ENCODE results near the gene JARID2.

JARID2 gene

DNA sequence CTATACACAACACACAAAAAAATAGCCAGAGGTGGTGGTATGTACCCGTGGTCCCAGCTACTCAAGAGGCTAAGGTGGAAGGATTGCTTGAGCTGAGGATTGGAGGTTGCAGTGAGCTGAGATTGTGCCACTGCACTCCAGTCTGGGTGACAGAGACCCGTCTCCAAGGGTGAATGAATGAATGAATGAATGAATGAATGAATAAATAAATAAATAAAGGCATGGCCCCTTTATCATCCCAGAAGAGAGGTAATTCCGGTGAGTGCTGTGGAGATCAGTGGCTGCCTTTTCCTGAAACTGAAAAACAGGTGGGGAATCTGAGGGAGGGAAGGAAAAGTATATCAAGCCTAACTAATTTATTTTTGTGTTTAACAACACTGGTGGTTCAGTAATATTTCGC, 90.0 kb downstream of the JARID2 start:
- no peak for DNase-seq (ENCODE audit: low spot score)

DNA sequence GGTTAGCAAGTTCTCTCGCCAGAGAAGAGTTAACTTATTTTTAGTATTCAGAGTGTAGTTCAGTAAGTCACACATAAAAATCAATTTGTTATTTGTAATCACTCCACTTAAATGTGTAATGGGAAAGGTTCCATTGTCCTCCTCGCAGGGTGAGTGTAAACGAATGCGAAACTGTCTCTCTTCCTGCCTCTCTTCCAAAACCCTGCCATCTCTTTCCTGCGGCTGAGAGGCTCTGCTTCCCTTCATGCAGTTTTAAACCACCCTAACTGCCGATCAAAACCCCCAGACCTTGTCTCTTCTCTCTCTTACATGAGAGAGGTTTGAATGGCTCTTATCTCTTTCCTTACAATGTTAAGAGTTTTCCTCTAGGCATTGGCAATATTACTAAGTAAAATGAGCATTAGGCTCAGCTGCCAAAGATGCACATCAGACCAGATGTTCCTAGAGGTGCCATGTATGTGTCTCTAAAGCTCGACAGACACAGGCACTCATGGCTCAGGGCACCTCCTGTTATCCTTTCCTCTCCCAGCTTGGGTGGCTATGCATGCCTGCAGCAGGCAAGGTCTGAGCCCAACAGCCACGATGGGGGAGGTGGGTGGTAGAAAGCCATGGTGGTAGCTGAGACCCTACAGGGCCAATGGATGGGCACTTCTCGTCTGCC, 91.2 kb downstream of the JARID2 start:
- DNase-seq (ENCODE audit: low spot score) = no peak

DNA sequence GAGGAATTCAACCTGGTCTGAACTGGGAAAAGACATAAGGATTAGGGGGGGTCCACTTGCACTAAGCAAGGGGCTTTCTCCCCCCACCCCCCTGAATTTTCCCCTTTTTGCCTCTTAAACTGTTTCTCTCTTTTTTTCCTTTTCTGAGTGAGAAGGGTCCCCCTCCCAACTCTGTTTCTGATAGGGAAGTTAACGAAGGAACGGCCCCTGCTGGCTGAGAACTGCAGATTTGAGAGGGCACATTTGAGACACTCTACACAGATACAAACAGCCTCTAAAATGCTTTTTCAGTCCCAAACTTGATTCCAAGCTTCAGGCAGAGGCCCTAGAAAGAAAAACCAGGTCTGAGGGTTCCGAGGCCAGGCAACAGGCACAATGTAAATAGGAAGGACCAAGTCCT, 91.7 kb downstream of the JARID2 start:
- no peak for DNase-seq (ENCODE audit: low spot score)

DNA sequence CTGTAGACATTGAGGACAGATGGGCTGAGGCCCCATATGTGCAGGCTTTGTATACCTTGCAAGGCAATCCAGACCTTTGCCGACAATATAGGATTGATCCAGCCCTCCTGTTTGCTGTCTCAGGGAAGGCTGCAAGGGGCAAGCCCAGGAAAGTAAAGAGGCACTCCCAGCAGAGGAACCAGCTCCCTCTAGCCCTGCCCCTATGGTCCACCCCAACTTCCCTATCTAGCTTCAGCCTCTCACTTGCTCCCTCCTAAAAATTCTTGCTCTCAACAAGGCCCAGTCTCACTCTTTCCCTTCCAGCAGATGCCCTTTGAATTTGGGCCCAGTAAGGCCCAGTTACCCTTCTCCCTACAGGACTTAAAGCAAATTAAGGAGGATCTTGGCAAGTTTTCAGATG, 92.6 kb downstream of the JARID2 start:
- DNase-seq (ENCODE audit: low spot score) = no peak

DNA sequence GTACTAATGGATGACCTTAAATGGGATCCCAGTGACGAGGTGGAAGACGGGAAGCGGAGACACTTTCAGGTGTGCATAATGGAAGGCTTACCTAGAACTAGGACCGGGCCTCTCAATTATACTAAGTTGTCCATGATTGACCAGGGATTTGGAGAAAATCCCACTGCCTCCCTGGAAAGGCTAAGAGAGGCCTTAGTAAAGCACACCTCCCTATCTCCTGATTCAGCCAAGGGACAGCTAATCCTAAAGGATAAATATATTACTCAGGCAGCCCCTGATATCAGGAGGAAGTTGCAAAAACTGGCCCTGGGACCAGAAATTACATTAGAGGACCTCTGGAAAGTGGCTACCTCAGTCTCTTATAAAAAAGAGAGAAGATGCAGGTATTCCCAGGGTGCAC, 93.2 kb downstream of the JARID2 start:
- no peak for DNase-seq (ENCODE audit: low spot score)

DNA sequence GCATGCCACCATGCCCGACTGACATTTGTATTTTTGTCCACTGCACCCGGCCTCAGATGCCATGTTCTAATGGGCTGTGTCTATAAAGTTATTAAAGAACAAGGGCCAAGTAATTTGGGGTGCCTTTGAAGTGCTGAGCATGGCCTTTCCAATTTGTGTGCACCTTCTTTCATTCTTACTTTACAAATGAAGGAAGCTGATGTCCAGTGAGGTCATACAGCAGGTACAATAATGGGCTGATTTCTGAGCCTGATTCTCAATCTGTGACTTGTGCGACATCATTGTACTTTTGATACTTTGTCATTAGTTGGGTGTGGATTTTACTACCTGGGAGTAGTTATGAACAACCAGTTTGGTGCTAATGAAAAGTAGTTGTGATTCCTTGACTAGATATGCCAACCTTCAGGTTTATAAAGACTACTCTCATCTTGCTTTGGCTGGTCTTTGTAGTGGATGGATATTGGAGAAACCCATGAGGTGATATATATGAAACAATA, 94.3 kb downstream of the JARID2 start:
- DNase-seq (ENCODE audit: low spot score) = no peak

DNA sequence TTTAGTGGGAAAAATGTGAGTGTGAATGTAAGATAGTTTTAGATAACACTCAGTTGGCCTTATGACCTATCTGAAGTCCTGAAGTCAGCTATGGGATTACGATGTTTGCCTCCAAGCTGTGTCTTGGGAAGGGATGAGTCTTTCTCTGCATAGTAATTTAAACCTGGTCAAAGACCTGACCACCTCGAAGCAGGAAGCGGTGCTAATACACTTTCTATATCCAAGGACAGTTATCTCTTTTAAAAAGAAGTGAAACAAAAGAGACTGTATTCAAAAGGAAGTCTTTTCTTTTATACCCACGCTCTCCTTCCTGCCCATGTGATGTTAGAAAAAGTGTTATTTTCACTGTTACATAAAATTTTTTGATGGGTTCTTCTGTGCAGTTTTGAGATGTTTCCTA, 94.9 kb downstream of the JARID2 start:
- no peak for DNase-seq (ENCODE audit: low spot score)

DNA sequence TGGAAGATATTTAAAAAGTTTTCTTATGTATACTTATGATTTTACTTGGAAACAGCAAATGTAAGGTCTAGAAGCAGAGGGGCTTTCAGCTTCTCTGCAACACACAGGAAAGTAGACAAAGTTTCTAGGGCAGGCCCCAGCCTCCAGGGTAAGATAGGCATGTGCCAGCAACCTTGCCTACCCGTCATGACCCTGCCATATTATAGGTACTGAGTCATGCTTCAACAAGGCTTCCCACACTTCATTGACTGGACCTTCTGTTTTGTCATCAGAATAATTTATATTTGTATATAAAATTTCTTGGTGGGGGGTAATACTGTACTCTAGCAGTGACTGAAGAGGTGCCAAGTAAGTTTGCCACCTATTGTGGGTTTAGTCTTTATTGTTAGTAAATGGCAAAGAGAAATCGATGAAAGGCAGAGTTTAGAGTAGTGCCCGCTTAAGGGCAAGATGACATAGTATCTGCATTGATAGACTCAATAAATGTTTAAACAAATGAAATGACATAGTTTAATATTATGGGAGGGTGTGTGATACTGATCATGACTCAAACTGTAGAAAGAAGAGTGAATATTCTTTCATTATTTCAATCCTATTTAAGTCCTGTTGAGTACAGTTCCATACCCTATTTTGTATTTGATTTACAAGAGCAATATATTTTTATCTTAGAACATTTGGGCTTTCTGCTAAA, 95.6 kb downstream of the JARID2 start:
- DNase-seq (ENCODE audit: low spot score) = no peak

DNA sequence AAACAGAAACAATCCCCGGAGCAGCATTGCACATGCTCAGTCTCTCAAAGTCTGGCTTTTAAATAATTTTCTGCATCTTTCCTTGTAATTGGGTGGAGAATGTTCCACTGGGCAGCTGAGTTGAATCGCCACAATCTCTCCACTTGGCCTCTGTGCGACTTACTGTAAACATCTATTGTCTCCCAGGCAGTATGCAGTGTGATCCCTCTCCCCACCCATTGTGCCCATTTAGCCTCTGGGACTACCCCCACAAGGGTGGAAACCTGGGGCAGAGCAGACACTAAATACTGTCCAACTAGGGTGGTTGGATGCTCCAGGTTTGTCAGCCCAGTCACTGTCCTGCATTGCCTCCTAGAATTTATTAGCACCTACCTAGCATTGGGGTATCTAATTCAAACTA, 96.2 kb downstream of the JARID2 start:
- DNase-seq (ENCODE audit: low spot score) = no peak

DNA sequence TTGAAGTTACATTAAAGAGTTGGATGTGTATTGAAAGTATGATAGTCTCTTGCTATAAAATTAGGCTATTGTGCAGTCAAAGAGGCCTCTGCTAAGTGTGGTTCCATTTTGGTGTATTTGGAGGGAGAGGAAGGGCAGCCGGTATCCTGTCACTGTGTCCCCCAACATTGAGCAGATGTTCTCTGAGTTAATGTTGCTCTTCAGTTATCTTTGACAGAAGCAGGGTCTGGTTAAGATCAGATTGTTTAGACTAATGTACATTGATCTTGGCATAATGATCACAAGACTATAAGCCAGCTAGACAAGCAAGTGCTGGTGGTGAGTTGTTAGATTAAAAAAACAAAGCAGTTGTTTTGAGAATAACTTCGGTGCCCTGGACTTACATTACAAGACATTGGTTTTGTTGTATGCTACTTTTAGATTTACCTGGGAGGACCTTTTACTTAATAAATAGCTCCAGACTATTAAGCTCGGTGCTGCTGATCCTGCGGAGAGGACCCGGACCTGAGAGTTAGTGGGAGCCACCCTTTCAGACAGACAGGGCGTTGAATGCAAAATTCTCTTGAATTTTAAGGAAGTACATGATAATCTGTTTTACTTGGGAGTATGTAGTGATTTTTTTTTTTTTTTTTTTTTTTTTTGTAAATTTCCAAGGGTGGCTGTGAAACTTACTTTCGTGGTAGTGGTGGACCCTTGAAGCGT, 97.8 kb downstream of the JARID2 start:
- no peak for DNase-seq (ENCODE audit: low spot score)

DNA sequence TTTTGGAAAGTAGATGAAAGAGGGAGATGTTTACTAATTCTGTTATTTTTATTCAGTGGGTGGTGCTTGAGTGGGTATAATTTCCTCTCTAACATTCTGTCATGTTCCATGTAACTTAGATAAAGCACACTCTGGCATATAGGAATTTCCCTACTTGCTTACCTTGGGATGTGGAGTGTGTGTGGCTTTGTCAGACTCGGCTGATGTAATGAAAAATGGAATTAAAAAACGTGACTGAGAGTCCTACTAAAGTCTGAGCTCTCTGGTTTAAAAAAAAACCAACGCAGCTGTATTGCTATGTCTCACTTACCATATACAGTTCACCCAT, 98.3 kb downstream of the JARID2 start:
- no peak for DNase-seq (ENCODE audit: low spot score)

DNA sequence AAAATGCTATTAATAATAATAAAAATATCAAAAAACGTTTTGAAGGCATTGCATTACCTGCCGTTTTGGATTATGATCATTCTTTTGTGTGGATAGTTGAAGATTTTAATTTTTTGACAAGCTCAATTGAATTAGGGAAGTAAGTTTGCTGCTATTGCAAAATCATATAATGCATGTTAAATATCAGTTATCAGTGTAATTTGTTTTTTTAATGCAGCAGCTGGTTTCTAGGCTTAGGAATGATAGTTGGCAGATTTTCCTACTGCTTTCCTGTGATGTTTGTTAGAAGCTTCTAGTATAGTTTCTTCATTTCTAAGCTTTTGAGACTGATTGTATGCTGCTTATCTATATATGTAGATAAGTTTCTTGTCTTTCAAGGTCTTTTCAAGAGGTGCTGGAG, 99.0 kb downstream of the JARID2 start:
- no peak for DNase-seq (ENCODE audit: low spot score)

DNA sequence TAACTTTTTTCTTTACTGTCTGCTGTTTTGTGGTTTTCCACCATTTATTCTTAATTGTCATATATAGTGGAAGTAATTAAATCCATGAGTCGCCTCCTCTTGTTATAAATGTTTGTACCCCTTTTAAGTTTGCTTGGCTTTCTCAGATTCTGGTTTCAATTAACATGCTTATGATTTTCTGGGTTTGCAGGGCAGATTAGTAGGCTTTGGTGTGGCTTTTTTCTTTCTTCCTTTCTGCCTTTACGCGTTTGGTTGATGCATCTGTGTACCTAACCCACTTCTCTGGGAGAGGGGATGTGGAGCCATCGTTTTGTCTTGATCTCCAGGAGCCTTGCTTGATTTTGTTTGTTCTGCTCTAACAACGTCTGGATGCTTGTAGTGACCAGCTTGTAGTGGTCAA, 100.4 kb downstream of the JARID2 start:
- DNase-seq (ENCODE audit: low spot score) = no peak

DNA sequence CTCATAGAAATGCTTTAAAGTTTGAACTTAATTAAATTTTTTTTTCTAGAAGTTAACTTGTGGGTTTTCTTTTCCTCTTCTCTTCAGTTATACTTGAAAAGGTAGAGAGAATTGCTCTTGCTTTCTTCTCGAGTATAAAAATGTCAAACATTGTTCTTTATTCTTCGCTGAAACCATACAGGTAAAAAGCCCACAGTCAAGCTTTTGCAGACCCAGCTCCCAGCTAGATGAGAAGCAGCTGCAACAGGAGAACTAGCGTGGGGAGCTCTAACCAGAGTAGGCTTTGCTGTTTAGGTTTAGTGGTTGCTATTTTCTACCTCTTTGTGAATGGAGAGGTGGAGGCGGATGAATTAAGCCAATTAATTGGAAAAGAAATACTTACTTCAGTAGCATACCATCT, 102.7 kb downstream of the JARID2 start:
- no peak for DNase-seq (ENCODE audit: low spot score)

DNA sequence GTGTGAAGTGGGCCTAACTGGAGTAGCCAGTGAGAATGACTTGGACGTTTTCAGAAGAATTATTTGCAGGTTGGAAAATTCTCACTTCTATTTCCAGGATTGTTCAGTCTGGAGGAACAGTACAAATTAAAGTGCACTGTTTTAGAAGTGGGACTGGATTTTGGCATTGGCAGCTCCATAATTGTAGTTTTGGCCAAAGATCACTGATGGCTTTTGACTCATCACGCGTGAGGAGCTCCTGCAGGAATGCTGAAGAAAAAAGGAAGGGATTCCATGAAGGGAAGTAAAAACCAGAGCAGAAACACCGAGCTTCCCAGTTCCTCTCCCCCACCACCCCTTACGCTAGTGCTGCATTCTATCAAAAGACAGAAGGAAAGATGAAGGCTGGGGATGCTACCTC, 103.5 kb downstream of the JARID2 start:
- DNase-seq (ENCODE audit: low spot score) = no peak

DNA sequence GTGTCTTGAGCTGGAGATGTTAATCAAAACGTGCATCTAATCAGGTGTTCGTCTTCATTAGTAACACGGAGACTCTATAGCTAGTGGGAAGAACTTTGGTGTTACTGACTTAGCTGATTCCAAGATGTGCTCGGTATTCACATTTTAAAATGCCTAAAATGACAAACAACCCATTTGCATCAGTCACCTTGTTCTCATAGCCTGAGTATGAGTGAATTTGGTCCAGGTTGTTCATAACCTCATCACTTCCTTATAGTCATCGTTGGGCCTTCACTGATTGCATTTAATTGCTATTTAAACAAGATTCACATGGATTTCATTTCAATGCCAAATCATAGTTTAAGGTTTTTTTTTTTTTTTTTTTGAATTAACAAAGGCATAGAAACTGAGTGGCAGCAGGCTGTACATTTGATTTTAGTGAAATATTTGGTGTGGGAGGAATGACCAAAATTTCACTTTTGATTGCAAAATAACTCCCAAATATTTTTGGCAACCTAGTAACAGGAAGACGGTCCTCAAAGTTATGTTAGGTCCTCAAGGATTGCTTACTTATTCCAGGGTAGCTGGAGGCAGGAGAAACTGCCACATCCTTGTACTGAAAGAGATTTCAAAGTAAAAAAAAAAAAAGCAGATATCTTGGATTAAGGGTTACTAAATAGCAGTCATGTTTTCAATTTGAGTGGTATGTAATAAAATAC, 104.7 kb downstream of the JARID2 start:
- no peak for DNase-seq (ENCODE audit: low spot score)

DNA sequence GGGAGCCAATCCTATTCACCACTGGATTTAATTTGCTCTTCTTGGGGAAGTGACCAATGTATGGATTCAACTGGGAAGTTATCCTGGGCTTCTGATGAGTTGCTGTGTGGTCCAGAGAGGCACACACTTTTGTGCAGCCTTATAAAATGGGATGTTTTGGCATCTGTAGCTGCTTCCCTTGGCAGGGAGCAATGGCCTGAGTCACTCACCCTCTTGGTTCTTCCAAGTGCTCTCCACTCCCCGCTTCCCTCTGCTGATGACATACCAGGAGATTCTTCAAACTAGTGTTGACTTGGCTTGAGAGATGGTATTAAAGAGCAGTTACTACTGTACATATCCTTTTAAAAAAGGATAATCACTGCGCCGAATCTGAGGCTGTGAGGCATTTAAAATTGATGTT, 105.8 kb downstream of the JARID2 start:
- DNase-seq (ENCODE audit: low spot score) = no peak

DNA sequence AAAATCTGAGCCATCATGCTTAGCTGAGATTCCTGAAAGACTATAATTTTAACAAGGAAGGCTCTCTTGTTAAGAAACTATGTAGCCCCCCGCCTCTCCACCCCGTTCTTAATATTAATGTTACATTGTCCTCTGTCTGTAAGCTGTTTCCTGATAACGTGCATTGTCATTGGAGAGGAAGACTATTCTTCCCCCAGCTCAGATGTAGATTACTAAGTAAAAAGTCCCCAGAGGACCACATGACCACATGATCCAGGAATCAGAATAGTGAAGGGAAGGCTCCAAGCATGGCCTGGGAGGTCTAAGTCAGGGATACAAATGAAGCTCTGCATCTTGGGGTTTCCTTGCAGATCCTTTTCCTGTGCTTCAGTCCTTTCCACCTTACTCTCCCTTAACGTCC, 106.4 kb downstream of the JARID2 start:
- no peak for DNase-seq (ENCODE audit: low spot score)

DNA sequence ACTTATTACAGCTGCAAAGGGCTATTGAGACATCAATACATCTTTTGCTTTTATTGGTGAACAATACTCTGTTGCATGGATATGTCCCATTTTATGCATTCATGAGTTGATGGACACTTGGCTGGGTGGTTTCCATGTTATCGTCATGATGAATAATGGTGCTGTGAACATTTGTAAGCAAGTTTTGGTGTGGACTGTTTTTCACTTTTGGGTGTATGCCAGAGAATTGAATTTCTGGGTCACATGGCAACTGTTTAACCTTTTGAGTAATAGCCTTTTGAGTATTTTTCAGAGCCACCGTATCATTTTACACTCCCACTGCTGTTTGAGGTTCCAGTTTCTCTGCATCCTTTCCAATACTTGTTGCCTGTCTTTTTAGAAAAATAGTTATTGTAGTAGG, 107.0 kb downstream of the JARID2 start:
- no peak for DNase-seq (ENCODE audit: low spot score)

DNA sequence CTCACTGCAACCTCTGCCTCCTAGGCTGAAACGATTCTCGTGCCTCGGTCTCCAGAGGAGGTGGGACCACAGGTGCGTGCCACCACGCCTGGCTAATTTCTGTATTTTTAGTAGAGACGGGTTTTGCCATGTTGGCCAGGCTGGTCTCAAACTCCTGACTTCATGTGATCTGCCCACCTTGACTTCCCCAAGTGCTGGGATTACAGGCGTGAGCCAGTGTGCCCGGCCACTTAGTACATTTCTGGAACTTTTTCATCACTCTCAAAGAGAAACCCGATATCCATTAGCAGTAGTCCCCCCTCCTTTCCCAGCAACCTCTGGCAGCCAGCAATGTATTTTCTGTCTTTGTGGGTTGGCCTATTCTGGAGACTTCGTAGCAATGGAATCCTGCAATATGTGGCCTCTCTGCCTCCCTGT, 109.8 kb downstream of the JARID2 start:
- DNase-seq (ENCODE audit: low spot score) = no peak

DNA sequence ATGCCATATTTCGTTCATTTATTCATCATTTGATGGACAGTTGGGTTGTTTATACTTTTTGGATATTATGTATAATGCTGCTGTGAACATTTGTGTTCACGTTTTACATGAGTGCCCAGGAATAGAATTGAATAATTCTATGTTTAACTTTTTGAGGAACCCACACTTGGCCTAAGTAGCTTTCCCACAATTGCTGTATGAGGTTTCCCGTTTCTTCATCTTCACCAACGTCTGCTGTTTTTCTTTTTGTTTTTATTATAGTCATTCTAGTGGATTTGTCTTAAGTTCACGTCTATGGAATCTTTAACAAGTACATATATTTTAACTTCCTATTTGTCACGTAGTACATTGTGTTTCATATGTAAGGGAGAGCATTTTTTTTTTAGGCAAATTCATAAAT, 110.3 kb downstream of the JARID2 start:
- DNase-seq (ENCODE audit: low spot score) = no peak

DNA sequence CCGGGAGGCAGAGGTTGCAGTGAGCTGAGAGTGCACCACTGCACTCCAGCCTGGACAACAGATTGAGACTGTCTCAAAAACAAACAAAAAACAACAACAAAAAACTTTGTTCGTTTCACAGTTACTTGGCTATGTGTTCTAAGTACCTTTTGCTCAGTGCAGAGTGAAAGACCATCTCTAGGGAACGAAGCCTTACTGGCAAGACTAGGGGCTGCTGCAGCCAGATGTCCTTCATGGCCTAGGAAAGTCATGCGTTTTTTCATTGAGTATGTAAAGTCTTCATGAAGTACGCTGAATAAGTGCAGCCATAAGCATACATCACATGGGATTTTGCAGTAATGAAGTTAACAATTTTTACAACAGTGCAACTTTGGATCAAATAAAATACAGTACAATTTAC, 111.1 kb downstream of the JARID2 start:
- no peak for DNase-seq (ENCODE audit: low spot score)

DNA sequence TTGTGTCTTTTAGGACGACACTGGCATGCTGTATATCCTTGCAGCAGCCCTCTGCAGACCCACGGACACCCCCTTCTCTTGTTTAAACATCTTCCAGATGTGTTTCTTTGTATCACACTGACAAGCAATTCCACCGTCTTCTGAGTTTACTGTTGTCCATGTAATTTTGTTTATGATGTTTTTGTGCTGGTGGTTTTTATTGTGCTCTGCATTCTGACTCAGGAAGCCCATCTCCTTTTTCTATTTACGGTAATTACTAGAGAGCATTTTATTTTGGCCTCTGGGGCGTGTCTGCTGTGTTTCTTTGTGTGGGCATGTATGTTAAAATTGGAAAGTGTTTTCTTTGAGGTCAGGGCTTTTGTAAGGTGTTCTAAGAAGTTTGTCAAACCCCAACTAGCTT, 111.9 kb downstream of the JARID2 start:
- DNase-seq (ENCODE audit: low spot score) = no peak
